GM19395 (cell line): Measurements from ENCODE around the gene RAB4B.
"Not testable (repeated sequence)": the region's sequence is repeated elsewhere in the genome, so short reads cannot be mapped to it uniquely, and the experiment has no call there.

Source experiments
- ATAC-seq: cut with Tn5 transposase; IDR thresholded peaks from one replicate; pipeline ENCODE4 v1.9.1; 2021; ENCODE audit warnings: mild to moderate bottlenecking, moderate library complexity; ENCODE audit not compliant: unreplicated experiment

Gene RAB4B

GRCh38 chr19:40750058-40750873, 27.8 kb upstream of the RAB4B start, which contains the start of gene ACTMAP:
Gene ACTMAP, minus strand, starts transcription at chr19:40750477. Its CDS starts 674 bp downstream, at chr19:40749803.
- ATAC-seq, result peak; percentile 84

- ATAC-seq, result peak; percentile 62
Measured at GRCh38 chr19:40750874-40751537, 27.0 kb upstream of the RAB4B start, which contains the start of gene SNRPA. Gene SNRPA, plus strand, starts transcription at chr19:40751203. Its CDS starts 206 bp downstream, at chr19:40751409.

GRCh38 chr19:40752257-40752781, 25.7 kb upstream of the RAB4B start:
- ATAC-seq, result no peak

- ATAC-seq, result no peak
Measured at GRCh38 chr19:40754611-40755247, 23.3 kb upstream of the RAB4B start.

GRCh38 chr19:40755248-40755624, 22.8 kb upstream of the RAB4B start:
- ATAC-seq, result no peak

GRCh38 chr19:40755791-40756190, 22.3 kb upstream of the RAB4B start:
- ATAC-seq, result no peak

- no peak for ATAC-seq
Measured at GRCh38 chr19:40756502-40757110, 21.4 kb upstream of the RAB4B start.

- ATAC-seq, result no peak
Measured at GRCh38 chr19:40758491-40758890, 19.6 kb upstream of the RAB4B start.

GRCh38 chr19:40759352-40759751, 18.7 kb upstream of the RAB4B start:
- ATAC-seq, result no peak

GRCh38 chr19:40762754-40763470, 15.1 kb upstream of the RAB4B start:
- ATAC-seq, result no peak

GRCh38 chr19:40763526-40763925, 14.5 kb upstream of the RAB4B start:
- ATAC-seq, result no peak

- no peak for ATAC-seq
Measured at GRCh38 chr19:40763963-40764362, 14.1 kb upstream of the RAB4B start.

- not testable (repeated sequence) for ATAC-seq
Measured at GRCh38 chr19:40766385-40766784, 11.7 kb upstream of the RAB4B start.

GRCh38 chr19:40768869-40769268, 9.2 kb upstream of the RAB4B start:
- ATAC-seq, result no peak

GRCh38 chr19:40771101-40771862, 6.8 kb upstream of the RAB4B start:
- not testable (repeated sequence) for ATAC-seq

GRCh38 chr19:40774916-40775631, 3.0 kb upstream of the RAB4B start, which contains the start of gene MIA:
Gene MIA, plus strand, starts transcription at chr19:40775521. Its CDS starts 22 bp downstream, at chr19:40775543.
- ATAC-seq, result no peak

- no peak for ATAC-seq
Measured at GRCh38 chr19:40775632-40776022, 2.4 kb upstream of the RAB4B start.

- ATAC-seq, result no peak
Measured at GRCh38 chr19:40776364-40776763, 1.7 kb upstream of the RAB4B start.
